Liver (tissue), 9 donors: ENCODE data around the gene TPX2. TPM values are rescaled to one million over a fixed set of nuclear protein-coding genes. Genes with fewer than 3 reads are reported as not detected.

Source experiments
- DNase-seq: peaks from one replicate; pipeline ENCODE4 v3.0.0-alpha.2; 2017; ENCODE audit warnings: low spot score
- H3K27ac ChIP-seq, 2 donors: one replicate each; pipeline ENCODE4 v1.7.0; 2013; ENCODE audit warnings: inconsistent platforms in 2 of 2, low read length in 2 of 2, control low read depth in 1 of 2, low read depth in 1 of 2, mild to moderate bottlenecking in 1 of 2
- H3K27me3 ChIP-seq, 4 donors: one replicate each; pipeline versions ENCODE4 v1.6.1 to v1.7.0; 2013; ENCODE audit warnings: low read length in 3 of 4, inconsistent platforms in 1 of 4, mild to moderate bottlenecking in 1 of 4, moderate library complexity in 1 of 4; ENCODE audit not compliant: control insufficient read depth in 4 of 4, insufficient read depth in 4 of 4
- H3K36me3 ChIP-seq, 4 donors: one replicate each; pipeline versions ENCODE4 v1.6.1 to v1.7.0; 2013; ENCODE audit warnings: low read length in 3 of 4, mild to moderate bottlenecking in 3 of 4, low read depth in 1 of 4, moderate library complexity in 1 of 4; ENCODE audit not compliant: control insufficient read depth in 4 of 4, insufficient read depth in 3 of 4
- H3K4me1 ChIP-seq, 4 donors: one replicate each; pipeline versions ENCODE4 v1.6.1 to v1.7.0; 2013; ENCODE audit warnings: low read length in 3 of 4, mild to moderate bottlenecking in 3 of 4, moderate library complexity in 1 of 4; ENCODE audit not compliant: control insufficient read depth in 4 of 4, insufficient read depth in 4 of 4
- H3K4me3 ChIP-seq, 3 donors: one replicate each; pipeline versions ENCODE4 v1.6.1 to v1.7.0; 2013; ENCODE audit warnings: low read length in 3 of 3, control low read depth in 1 of 3, low read depth in 1 of 3, mild to moderate bottlenecking in 1 of 3
- H3K9ac ChIP-seq, 2 donors: one replicate each; pipeline ENCODE4 v1.7.0; 2013; ENCODE audit warnings: low read length in 2 of 2, mild to moderate bottlenecking in 2 of 2, moderate library complexity in 2 of 2, control low read depth in 1 of 2, low read depth in 1 of 2
- H3K9me3 ChIP-seq, 4 donors: one replicate each; pipeline versions ENCODE4 v1.6.1 to v1.7.0; 2013; ENCODE audit warnings: low read length in 3 of 4; ENCODE audit not compliant: control insufficient read depth in 4 of 4
- CTCF ChIP-seq: fragments of 150-350 bp; IDR thresholded peaks from 2 replicates; pipeline ENCODE4 v1.5.1; 2017; ENCODE audit warnings: improper control_type of control experiment, low read depth, low read length; ENCODE audit not compliant: missing input control
- FOXA1 ChIP-seq: IDR thresholded peaks from 2 replicates; pipeline ENCODE4 v1.6.1; 2016; ENCODE audit warnings: antibody characterized with exemption
- FOXA2 ChIP-seq: IDR thresholded peaks from 2 replicates; pipeline ENCODE4 v1.6.1; 2016; ENCODE audit warnings: antibody characterized with exemption
- HNF4A ChIP-seq, 2 donors: conservative IDR thresholded peaks; 2 replicates each; pipeline ENCODE4 v1.6.1; 2016; ENCODE audit warnings: antibody characterized with exemption in 2 of 2, mild to moderate bottlenecking in 2 of 2
- HNF4G ChIP-seq: IDR thresholded peaks from 2 replicates; pipeline ENCODE4 v1.6.1; 2016; ENCODE audit warnings: antibody characterized with exemption
- RAD21 ChIP-seq, 2 donors: IDR thresholded peaks; 2 replicates each; pipeline ENCODE4 v1.6.1; 2016; ENCODE audit warnings: antibody characterized with exemption in 2 of 2, mild to moderate bottlenecking in 2 of 2
- RXRA ChIP-seq, 2 donors: IDR thresholded peaks; 2 replicates each; pipeline ENCODE4 v1.6.1; 2017 to 2018; ENCODE audit warnings: antibody characterized with exemption in 2 of 2, mild to moderate bottlenecking in 1 of 2
- SP1 ChIP-seq: IDR thresholded peaks from 2 replicates; pipeline ENCODE4 v1.6.1; 2018; ENCODE audit warnings: antibody characterized with exemption, mild to moderate bottlenecking
- YY1 ChIP-seq: IDR thresholded peaks from 2 replicates; pipeline ENCODE4 v1.6.1; 2016; ENCODE audit warnings: antibody characterized with exemption, mild to moderate bottlenecking
- ZBTB33 ChIP-seq: IDR thresholded peaks from 2 replicates; pipeline ENCODE4 v1.6.1; 2016; ENCODE audit warnings: antibody characterized with exemption
- WGBS: extraction: QIAGEN DNeasy Blood & Tissue Kit; methylation state at CpG from one replicate; pipeline ENCODE4 v1.1.7; 2013; 5-methylcytosine and 5-hydroxymethylcytosine counted together
- polyA plus RNA-seq, 2 donors: library from polyadenylated mRNA; stranded (reverse) in 1 of 2; unstranded in 1 of 2; fragments of 200-250 nt in 1 of 2; fragments of >200 nt in 1 of 2; fragmentation: Nextera tagmentation in 1 of 2; extraction: Ambion mirVana in 1 of 2; gene quantifications; one replicate each; pipeline versions ENCODE4 v1.2.1 to v1.2.3, GENCODE V29; 2013 to 2015
- total RNA-seq, 2 donors: library from RNA; depleted of rRNA; stranded (reverse); fragments of >200 nt; gene quantifications; one replicate each; pipeline ENCODE4 v1.2.3, GENCODE V29; 2014
- TF ChIP-seq, protein P1 (sequence below): IDR thresholded peaks from 2 replicates; pipeline ENCODE4 v1.6.1; 2016; ENCODE audit warnings: antibody characterized with exemption
- TF ChIP-seq, protein P2 (sequence below): IDR thresholded peaks from 2 replicates; pipeline ENCODE4 v1.6.1; 2016; ENCODE audit warnings: antibody characterized with exemption, mild to moderate bottlenecking
- TF ChIP-seq, protein P3 (sequence below): IDR thresholded peaks from 2 replicates; pipeline ENCODE4 v1.6.1; 2016; ENCODE audit warnings: antibody characterized with exemption
- donor health status: healthy.
- donor health status: healthy.
- donor health status: healthy.
- donor health status: healthy.
- donor health status: healthy.

The TPX2 gene
- total and polyA plus RNA-seq, 4 donors: 1.1 to 40.8 (median 2.4) TPM

- TF ChIP-seq CTCF (no peak), SP1 (no peak)
Measured at GRCh38 chr20:31740208-31740607, 1.1 kb downstream of the TPX2 start (continued).

DNA sequence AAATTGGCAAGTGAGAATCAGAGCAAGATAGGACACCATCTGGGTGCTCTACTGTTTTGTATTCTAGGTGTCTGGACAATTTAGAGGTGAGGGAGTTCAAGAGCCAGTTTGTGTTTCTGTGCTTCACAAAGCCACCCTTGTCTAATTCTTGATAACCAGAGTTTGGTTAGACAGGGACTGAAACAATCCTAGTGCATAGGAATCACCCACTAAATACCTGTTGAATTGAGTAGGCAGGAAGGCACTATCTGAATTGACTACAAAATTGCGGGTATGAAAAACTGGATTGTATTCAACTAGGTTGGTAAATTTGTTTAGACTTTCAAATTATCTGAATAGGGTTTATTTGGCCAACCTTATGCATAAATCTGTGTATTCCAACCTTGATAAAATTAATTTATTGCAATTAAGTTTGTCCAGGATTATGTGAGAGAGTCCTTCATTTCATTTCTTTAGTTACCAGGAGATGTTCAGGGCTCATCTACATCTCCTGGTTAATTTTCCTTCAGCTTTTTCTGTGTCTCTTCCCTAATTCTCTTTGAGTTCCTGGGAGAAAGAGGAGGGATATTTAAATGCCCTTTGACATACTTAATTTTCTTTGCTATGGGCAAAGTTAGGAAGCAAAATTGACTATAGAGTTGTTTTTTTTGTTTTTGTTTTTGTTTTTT lies 1.7 kb downstream of the TPX2 start:
- TF ChIP-seq SP1 (no peak), HNF4G (no peak), FOXA2 (no peak), ZBTB33 (no peak), FOXA1 (no peak), CTCF (no peak)
- TF ChIP-seq, protein P1, sequence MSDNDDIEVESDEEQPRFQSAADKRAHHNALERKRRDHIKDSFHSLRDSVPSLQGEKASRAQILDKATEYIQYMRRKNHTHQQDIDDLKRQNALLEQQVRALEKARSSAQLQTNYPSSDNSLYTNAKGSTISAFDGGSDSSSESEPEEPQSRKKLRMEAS: no peak
- peak overlapping the region in 1 of 3 donors; percentile 21 for H3K4me3 ChIP-seq

DNA sequence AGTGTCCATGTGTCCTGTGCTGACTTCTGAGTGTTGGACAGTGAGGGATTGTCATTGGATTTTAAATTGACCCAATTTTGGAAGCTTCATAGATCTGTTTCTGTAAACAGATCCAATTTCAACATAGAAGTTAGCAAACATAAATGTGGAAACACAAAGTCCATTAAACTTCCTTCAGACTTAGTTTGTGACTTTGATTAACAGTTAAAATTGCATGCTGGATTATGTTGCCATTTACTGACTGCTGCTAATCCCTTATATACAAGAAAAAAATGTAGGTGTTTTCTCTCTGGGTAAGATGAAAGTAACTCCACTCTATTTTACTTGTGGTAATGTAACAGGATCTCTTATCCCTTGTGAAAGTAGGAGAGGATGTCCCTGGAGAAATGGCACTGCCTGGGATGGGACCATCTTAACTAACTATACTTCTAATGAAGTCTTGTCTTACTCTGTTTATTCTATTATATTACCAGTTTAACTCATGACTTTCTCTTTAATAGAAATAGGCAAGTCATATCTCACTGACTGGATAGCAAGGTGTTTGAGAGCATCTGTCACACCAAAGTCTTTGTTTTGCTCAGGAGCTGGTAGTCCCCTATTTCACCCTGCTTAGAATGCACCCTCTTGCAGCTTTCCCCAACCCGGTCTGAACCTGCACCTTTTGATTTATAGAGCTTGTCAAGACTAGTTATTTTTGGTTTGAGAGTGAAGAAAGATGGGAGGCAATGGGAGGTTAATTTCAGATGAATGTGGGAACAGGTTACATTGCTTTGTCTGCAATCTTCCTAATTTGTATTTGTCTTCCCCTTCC lies 7.2 kb downstream of the TPX2 start:
- Histone ChIP-seq H3K27ac (peak overlapping the region; percentile 56 to 64), H3K36me3 (peaks cover 0 to 2% (median 0%) of the 10 kb centered on the region in 4 donors), H3K4me3 (no peak overlapping the region), H3K4me1 (peaks cover 1 to 30% (median 18%) of the 10 kb centered on the region in 4 donors), H3K9ac (peak overlapping the region in 1 of 2 donors; percentile 21), H3K9me3 (no peaks in the 10 kb centered on the region), H3K27me3 (no peaks in the 10 kb centered on the region)
- WGBS: 41% methylated on average over 1 of the region's 1 CpG
- DNase-seq: no peak
- TF ChIP-seq ZBTB33 (peak; percentile 61), RAD21 (IDR thresholded peaks at IDR 0.05) (no peak), HNF4A (conservative IDR thresholded peaks at IDR 0.05) (peak; percentile 84 to 88), FOXA1 (peak; percentile 27), HNF4G (peak; percentile 33), RXRA (IDR thresholded peaks at IDR 0.05) (peak; percentile 64 to 80), FOXA2 (peak; percentile 55), YY1 (peak; percentile 57)
- TF ChIP-seq, protein P2, sequence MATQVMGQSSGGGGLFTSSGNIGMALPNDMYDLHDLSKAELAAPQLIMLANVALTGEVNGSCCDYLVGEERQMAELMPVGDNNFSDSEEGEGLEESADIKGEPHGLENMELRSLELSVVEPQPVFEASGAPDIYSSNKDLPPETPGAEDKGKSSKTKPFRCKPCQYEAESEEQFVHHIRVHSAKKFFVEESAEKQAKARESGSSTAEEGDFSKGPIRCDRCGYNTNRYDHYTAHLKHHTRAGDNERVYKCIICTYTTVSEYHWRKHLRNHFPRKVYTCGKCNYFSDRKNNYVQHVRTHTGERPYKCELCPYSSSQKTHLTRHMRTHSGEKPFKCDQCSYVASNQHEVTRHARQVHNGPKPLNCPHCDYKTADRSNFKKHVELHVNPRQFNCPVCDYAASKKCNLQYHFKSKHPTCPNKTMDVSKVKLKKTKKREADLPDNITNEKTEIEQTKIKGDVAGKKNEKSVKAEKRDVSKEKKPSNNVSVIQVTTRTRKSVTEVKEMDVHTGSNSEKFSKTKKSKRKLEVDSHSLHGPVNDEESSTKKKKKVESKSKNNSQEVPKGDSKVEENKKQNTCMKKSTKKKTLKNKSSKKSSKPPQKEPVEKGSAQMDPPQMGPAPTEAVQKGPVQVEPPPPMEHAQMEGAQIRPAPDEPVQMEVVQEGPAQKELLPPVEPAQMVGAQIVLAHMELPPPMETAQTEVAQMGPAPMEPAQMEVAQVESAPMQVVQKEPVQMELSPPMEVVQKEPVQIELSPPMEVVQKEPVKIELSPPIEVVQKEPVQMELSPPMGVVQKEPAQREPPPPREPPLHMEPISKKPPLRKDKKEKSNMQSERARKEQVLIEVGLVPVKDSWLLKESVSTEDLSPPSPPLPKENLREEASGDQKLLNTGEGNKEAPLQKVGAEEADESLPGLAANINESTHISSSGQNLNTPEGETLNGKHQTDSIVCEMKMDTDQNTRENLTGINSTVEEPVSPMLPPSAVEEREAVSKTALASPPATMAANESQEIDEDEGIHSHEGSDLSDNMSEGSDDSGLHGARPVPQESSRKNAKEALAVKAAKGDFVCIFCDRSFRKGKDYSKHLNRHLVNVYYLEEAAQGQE: peak; percentile 12
- TF ChIP-seq, protein P1: peak; percentile 80
- TF ChIP-seq, protein P3, sequence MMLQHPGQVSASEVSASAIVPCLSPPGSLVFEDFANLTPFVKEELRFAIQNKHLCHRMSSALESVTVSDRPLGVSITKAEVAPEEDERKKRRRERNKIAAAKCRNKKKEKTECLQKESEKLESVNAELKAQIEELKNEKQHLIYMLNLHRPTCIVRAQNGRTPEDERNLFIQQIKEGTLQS: no peak

More for the DNA sequence above, 1.7 kb downstream of the TPX2 start:
- no peak for DNase-seq
- 71% methylated on average over 1 of the region's 1 CpG for WGBS
- Histone ChIP-seq H3K27me3 (no peaks in the 10 kb centered on the region), H3K9me3 (no peaks in the 10 kb centered on the region), H3K36me3 (peaks cover 0 to 2% (median 0%) of the 10 kb centered on the region in 4 donors), H3K4me1 (peaks cover 2 to 23% (median 10%) of the 10 kb centered on the region in 4 donors), H3K9ac (no peak overlapping the region), H3K27ac (no peak overlapping the region)
